ENCODE data around the gene RAB12. TPM values are rescaled to one million over a fixed set of nuclear protein-coding genes. Genes with fewer than 3 reads are reported as not detected.
"Not testable (repeated sequence)": the region's sequence is repeated elsewhere in the genome, so short reads cannot be mapped to it uniquely, and the experiment has no call there.

The RAB12 gene
- total RNA-seq, 1 donor from 2014 or later, result 78.5 TPM

GRCh38 chr18:8643326-8643878 lies 34.2 kb downstream of the RAB12 start:
- no peak for DNase-seq (ENCODE audit: low spot score)

DNA sequence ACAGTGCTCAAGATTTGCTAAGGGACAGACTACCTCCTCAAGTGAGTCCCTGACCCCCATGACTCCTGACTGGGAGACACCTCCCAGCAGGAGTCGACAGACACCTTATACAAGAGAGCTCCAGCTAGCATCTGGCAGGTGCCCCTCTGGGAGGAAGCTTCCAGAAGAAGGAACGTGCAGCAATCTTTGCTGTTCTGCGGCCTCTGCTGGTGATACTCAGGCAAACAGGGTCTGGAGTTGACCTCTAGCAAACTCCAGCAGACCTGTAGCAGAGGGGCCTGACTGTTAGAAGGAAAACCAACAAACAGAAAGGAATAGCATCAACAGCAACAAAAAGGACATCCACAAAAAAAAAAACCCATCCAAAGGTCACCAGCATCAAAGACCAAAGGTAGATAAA lies 38.1 kb downstream of the RAB12 start:
- not testable (repeated sequence) for DNase-seq (ENCODE audit: low spot score)

- DNase-seq (ENCODE audit: low spot score), result not testable (repeated sequence)
Measured at GRCh38 chr18:8651478-8652261, 42.4 kb downstream of the RAB12 start.

DNA sequence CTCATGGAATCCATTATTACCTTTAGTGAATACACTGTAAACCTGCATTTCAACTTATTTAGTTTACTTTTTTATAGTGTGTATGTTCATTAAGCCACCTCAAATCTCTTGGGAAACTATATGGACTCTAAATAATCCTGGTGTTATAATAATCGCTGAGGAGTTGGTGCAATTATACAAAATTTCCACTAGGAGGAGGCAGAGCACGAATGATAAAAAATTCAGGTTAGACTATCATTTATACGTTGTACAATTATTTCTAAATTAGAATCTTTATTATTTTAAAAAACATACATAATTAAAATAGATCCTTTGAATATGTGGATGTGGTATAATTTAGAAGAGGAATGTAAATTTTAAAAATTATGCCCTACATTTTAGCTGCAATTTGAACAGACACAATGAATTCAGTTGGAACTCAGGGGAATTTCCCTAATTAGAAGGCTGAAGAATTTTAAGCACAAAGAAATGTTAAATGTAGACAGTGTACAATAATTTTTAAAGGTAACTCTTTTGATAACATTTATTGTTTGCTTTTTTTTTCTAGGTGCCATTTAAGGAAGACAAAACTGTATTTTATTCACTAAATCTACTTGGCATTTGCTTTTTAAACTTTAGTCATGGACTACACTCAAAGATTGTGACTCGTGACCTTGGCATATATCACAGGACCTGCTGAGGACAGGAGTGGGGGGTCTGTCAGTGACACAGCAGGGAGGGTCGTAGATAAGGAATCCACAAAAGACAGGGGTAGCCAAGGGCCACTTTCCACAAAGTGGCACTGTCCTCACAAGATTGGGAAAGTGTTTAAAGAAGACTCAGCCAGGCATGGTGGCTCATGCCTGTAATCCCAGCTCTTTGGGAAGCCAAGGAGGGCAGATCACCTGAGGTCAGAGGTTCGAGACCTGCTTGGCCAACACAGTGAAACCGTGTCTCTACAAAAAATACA lies 45.5 kb downstream of the RAB12 start:
- peak; percentile 9 for DNase-seq (ENCODE audit: low spot score)

DNA sequence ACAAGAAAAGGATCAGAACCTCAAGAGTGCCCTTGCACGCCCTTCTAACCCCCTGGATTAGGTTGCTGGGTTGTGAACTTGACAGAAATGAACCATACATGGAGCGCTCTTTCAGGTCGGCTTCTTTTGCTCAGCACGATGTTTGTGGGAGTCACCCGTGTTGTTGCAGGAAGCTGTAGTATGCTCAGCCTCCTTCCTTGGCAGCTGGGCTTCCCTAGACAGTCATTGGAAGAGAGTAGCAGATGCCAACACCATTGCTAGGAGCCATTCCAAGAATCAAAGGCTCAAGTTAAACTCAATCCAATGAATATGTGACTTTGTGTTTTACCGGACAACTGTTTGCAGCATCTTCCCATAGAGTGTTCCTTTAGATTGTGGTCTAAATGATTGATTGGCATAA lies 47.0 kb downstream of the RAB12 start:
- DNase-seq (ENCODE audit: low spot score), result no peak

DNA sequence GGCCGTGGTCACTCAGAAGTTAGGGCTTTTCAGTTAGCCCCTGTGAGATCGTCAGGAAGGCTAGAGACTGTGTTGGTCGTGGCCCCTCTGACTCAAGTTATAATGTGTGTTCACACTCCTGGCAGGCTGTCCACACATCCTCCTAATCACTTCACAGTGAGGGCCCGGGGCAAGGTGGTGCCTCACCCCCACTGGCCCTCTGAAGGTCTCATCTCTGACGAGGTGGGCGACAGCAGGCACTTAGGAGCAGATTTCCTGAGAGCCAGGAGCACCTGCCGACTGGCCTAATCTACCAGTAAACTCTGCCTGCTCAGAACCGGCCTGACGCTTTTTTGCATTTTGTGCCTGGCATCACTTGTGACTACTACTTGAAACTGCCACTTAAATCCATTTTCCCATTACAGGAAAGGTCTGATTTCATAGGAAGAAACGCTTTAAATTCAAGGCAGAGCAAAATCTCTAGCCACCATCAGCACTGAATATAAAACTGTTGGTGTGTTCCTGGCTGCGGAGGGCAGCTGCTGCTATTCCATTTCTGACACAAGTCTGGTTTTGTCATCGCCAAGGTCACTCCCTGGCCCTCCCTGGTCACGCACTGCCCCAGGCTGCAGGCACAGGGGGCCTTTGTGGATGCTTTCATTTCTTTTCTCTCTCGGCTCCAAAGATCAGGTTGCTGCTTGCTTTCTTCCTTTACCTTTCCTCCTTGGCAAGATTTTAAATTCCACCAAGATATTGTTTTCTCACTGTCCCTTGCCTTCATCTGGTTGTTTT lies 48.0 kb downstream of the RAB12 start:
- DNase-seq (ENCODE audit: low spot score), result no peak

GRCh38 chr18:8657873-8658470 lies 48.7 kb downstream of the RAB12 start:
- DNase-seq (ENCODE audit: low spot score), result peak; percentile 10

DNA sequence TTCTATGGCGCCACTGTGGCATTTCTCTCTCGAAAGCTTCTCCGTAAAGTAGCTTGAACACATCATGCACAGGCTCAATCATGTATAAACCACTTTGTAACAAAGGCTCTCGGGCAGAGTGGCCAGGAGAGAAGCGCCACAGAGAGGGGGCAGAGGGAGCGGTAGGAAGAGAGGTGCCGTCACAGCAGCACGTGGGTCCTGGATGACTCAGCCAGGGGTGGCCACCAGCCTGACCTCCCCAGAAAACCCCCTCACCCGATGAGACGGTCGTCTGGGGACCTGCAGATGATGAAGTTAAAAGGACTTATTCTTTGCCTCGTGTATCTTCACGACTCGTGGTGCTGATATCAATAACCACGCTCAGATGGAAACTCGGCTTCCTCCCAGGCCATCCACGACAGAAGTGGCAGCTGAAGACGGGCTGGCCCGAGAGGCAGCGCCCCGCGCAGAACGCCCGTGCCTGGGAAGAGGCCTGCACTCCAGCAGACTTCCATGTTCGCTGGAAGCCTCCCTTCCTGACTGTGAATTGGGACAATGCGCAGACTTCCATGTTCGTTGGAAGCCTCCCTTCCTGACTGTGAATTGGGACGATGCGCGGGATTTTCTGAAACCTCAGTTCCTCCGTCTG lies 49.7 kb downstream of the RAB12 start:
- no peak for DNase-seq (ENCODE audit: low spot score)

DNA sequence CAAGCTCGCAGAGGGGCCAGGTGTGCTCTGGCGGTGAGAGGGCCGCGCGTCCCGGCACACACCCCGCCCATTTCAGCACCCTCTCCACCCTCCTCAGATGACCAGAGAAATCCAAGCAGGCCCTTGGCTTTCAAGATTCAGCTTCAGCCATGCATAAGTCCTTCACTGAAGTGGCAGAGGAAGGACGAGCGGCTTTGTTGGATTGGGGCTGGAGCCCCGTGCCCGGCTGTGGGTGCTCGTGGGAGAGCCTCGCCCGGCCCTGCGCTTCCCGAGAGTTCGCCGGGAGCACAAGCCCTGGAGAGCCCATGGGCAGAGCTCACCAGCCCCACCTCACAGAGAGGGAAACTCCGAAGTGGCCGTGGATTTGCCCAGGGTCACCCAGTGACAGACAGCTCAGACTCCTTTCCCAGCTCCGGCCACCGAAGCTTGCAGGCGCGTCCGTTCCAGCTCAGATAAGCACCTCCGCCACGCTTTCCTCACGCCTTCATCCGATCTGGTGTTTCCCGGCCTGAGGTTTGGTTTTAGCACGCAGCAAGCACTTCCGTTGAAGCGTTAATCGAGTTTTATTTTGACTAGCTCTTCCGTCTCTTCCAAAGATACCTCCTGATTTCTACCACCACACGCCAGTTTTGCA lies 50.5 kb downstream of the RAB12 start:
- no peak for DNase-seq (ENCODE audit: low spot score)

DNA sequence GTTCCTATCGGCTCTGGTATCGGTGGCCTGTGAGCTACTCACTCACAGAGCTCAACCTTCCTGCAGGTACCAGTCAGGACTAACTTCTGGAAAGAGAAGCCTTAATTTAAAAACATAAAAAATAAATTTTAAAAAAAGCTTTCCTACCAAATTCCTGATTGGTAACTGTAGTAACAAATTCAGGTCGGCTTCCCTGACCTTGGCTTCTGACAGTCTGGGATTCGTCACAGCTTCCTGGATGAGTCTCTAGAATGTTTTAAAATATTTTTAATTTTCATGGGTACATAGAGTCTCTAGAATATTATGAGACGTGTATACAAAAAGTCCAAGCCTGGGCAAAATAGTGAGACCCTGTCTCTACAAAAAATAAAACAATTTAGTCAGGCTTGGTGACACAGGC lies 51.1 kb downstream of the RAB12 start:
- DNase-seq (ENCODE audit: low spot score), result no peak

DNA sequence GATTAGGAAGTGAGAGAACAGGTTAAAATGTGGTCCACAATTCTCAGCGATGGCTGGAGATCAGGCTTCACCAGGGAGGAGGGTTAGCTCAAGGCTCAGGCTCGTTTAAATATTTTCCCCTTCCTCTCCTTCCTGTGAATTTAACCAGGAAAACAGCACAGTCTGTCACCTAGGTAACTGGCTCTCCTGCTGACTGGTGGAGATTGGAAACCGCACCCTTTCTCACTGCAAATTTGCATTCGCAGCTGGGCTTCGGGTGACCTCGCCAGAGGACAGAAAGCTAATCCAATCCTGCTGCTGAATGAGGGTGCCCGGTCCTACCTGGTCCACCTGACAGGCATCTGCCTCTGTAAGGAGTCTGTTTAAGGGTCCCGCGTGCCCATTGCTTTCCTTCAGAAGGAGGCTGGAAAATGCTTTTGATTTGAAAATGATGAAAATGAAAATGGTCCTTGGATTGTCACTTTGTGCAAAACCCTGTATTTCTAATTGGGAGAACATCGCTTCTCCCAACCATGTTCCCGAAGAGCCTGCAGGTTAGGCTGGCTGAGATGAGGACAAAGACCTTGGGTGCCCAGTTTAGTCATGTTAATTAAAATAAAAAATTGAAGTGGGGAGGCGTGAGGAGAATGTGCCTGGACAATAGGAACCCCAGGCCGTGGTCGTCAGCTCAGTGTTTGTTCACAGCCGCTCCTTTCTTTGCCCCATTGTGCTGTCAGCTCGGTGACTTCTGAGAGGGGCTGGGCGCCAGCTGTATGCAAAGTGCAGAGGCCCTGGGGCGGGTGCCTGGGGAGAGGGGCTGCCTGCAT lies 52.7 kb downstream of the RAB12 start:
- peak; percentile 61 for DNase-seq (ENCODE audit: low spot score)

- no peak for DNase-seq (ENCODE audit: low spot score)
Measured at GRCh38 chr18:8662560-8663255, 53.5 kb downstream of the RAB12 start.

GRCh38 chr18:8667846-8668245 lies 58.6 kb downstream of the RAB12 start:
- no peak for DNase-seq (ENCODE audit: low spot score)

DNA sequence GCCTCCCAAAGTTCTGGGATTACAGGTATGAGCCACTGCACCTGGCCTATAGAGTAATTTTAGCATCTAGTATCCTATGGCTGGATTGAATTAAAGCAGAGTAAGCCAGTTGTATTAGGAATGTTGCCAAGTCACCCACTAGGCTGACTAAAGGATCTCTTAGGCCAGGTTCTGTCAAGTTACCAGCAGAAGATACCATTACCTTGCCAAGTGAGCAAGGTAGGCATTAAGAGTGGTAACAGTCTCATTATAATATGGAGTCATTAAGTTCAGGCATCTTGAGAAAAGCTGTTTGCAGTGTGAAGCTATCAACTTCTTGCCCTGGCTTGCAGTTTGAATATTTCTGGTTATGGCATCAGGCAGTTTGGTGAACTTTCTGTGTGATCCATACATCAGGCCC lies 59.1 kb downstream of the RAB12 start:
- no peak for DNase-seq (ENCODE audit: low spot score)

- DNase-seq (ENCODE audit: low spot score), result no peak
Measured at GRCh38 chr18:8669571-8669970, 60.3 kb downstream of the RAB12 start.

GRCh38 chr18:8673256-8674209 lies 64.3 kb downstream of the RAB12 start:
- DNase-seq (ENCODE audit: low spot score), result no peak

DNA sequence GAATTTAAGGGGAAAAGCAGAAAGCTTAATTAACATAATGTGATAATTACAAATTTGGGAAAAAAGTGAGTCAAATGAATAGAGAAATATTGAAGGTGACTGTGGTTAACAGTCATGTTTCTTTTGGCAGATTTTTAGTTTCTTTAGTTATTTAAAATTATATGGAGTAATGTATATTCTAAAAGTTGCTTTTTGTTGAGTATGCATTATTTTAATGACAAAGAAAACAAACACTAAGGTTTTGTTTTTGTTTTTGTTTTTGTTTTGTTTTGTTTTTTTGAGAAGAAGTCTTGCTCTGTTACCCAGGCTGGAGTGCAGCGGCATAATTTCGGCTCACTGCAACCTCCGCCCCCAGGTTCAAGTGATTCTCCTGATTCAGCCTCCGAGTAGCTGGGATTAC lies 65.8 kb downstream of the RAB12 start:
- no peak for DNase-seq (ENCODE audit: low spot score)

DNA sequence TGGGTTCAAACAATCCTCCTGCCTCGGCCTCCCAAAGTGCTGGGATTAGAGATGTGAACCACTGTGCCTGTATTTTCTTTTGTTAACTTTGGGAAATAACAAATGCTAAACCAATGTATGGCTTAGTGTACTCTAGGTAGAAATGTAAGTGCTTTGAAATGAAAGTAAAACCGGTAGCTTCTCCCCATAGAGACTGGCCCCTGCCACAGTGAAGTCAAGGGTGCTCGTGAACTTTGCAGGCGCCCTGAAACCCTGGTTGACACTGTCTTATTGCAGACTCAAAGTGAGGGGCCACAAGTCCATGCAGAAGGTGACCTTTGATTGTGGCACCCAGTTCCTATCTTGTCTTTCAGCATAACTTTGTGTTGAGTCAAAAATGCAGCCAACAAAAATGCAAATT lies 72.0 kb downstream of the RAB12 start:
- DNase-seq (ENCODE audit: low spot score), result no peak

Measured in umbilical cord (tissue), 2 donors.